GM12878 (cell line): ENCODE data around the gene SORBS2. TPM values are rescaled to one million over a fixed set of nuclear protein-coding genes. Genes with fewer than 3 reads are reported as not detected.

Experiments used
- ATAC-seq: fragments of 200-7000 bp; cut with Tn5 transposase; 3 replicates; pipeline ENCODE4 v1.9.1; 2020; ENCODE audit warnings: mild to moderate bottlenecking, moderate library complexity
- BruUV-seq: library from RNA; stranded (reverse); fragments of 400-500 nt; replicated peaks from 2 replicates; lab custom pipeline; 2021; lab: Mats Ljungman, UMichigan
- CTCF ChIA-PET: fragments of 300-600 bp; sonication (Branson Sonifier 250); formaldehyde crosslinking; extraction: SDS; loops from one replicate; lab custom pipeline; 2021; ENCODE audit warnings: inconsistent platforms; lab: Yijun Ruan, JAX
- POLR2A ChIA-PET: fragments of 350-600 bp; formaldehyde crosslinking; extraction: SDS; loops from one replicate; lab custom pipeline; 2021; ENCODE audit warnings: inconsistent platforms; lab: Charles Lee
- RAD21 ChIA-PET: fragments of 300-600 bp; sonication (Branson Sonifier 250); formaldehyde crosslinking; loops from one replicate; lab custom pipeline; 2023; ENCODE audit warnings: antibody characterized with exemption; ENCODE audit not compliant: unreplicated experiment; lab: Charles Lee
- SMC1A ChIA-PET: fragments of 300-600 bp; sonication (Branson Sonifier 250); formaldehyde crosslinking; loops from one replicate; lab custom pipeline; 2023; ENCODE audit not compliant: unreplicated experiment, uncharacterized antibody; lab: Charles Lee
- DNase-seq: peaks from one replicate; pipeline ENCODE4 v3.0.0-alpha.2; 2011; ENCODE audit warnings: low read depth, low spot score
- FAIRE-seq: peaks from 3 replicates; lab custom pipeline; 2011; peaks lifted over from hg19 to GRCh38; lab: Jason Lieb, UNC
- H2AFZ ChIP-seq: 2 replicates; pipeline ENCODE4 v1.6.0; 2011; ENCODE audit warnings: low read depth, low read length, control low read depth; ENCODE audit not compliant: control insufficient read depth
- H3K27ac ChIP-seq: 2 replicates; pipeline ENCODE4 v1.5.1; 2011; ENCODE audit warnings: control low read depth; ENCODE audit not compliant: control insufficient read depth, insufficient read depth
- H3K27me3 ChIP-seq, 2 experiments: replicated peaks in 1 of 2; 2 replicates each; pipeline versions ENCODE4 v1.6.0 to v1.6.1; 2011; ENCODE audit warnings: low read length in 1 of 2; ENCODE audit not compliant: control insufficient read depth in 2 of 2, insufficient read depth in 2 of 2
- H3K36me3 ChIP-seq, 2 experiments: 2 replicates each; pipeline ENCODE4 v1.5.1; 2011; ENCODE audit warnings: low read length in 1 of 2; ENCODE audit not compliant: control insufficient read depth in 2 of 2, insufficient read depth in 2 of 2
- H3K4me1 ChIP-seq: 2 replicates; pipeline ENCODE4 v1.6.1; 2011; ENCODE audit warnings: mild to moderate bottlenecking, low read length, moderate library complexity, mixed read lengths; ENCODE audit not compliant: control insufficient read depth, insufficient read depth
- H3K4me2 ChIP-seq: 2 replicates; pipeline ENCODE4 v1.6.0; 2011; ENCODE audit warnings: control low read depth; ENCODE audit not compliant: control insufficient read depth, insufficient read depth
- H3K4me3 ChIP-seq: fragments of 200-600 bp; sonication (generic); 2 replicates; pipeline ENCODE4 v1.5.1; 2016
- H3K79me2 ChIP-seq: 2 replicates; pipeline ENCODE4 v1.6.0; 2011; ENCODE audit warnings: low read length; ENCODE audit not compliant: control insufficient read depth, insufficient read depth
- H3K9ac ChIP-seq: 2 replicates; pipeline ENCODE4 v1.8.0; 2011; ENCODE audit warnings: low read length, control low read depth, mixed read lengths; ENCODE audit not compliant: control insufficient read depth, insufficient read depth
- H3K9me3 ChIP-seq: replicated peaks from 3 replicates; pipeline ENCODE4 v1.5.1; 2011; ENCODE audit warnings: mild to moderate bottlenecking, low read length; ENCODE audit not compliant: control insufficient read depth, insufficient read depth
- H4K20me1 ChIP-seq: 2 replicates; pipeline ENCODE4 v1.6.0; 2011; ENCODE audit not compliant: control insufficient read depth, insufficient read depth
- BACH1 ChIP-seq: fragments of 450-650 bp; IDR thresholded peaks from 2 replicates; pipeline ENCODE4 v1.6.1; 2017; ENCODE audit warnings: mild to moderate bottlenecking, borderline replicate concordance
- BHLHE40 ChIP-seq, 2 experiments: fragments of 450-650 bp in 1 of 2; IDR thresholded peaks; 2 replicates each; pipeline ENCODE4 v1.6.1; 2011 to 2017; ENCODE audit warnings: low read depth in 2 of 2, borderline replicate concordance in 1 of 2, improper control_type of control experiment in 1 of 2, low read length in 1 of 2, mild to moderate bottlenecking in 1 of 2
- IKZF2 ChIP-seq, 2 experiments: fragments of 450-650 bp; IDR thresholded peaks; 2 replicates each; pipeline ENCODE4 v1.6.1; 2017; ENCODE audit warnings: mild to moderate bottlenecking in 2 of 2, moderate library complexity in 2 of 2
- NFIC ChIP-seq: IDR thresholded peaks from 2 replicates; pipeline ENCODE4 v1.6.1; 2012; ENCODE audit warnings: low read depth, mild to moderate bottlenecking, inconsistent platforms, low read length, moderate library complexity
- POU2F2 ChIP-seq: IDR thresholded peaks from 3 replicates; pipeline ENCODE4 v1.6.1; 2011; ENCODE audit warnings: low read depth, mild to moderate bottlenecking, low read length, borderline replicate concordance
- SPI1 ChIP-seq: IDR thresholded peaks from 2 replicates; pipeline ENCODE4 v1.6.1; 2011; ENCODE audit warnings: low read depth, mild to moderate bottlenecking, low read length, moderate library complexity, borderline replicate concordance; ENCODE audit not compliant: insufficient read depth
- WGBS: methylation state at CpG from one replicate; pipeline ENCODE4 v1.1.6; 2016; ENCODE audit warnings: low lambda C conversion rate; ENCODE audit not compliant: insufficient replicate concordance, insufficient coverage; ENCODE audit errors: missing lambda C conversion rate; 5-methylcytosine and 5-hydroxymethylcytosine counted together
- in situ Hi-C: fragments of 300-500 bp; cut with MboI; formaldehyde crosslinking; loops from 9 replicates; pipeline ENCODE4 v1.14.3; 2018; ENCODE audit warnings: mixed read lengths
- intact Hi-C: fragments of 100-400 bp; cut with micrococcal nuclease; formaldehyde crosslinking; loops from one replicate; pipeline ENCODE4 v1.14.2; 2022; ENCODE audit not compliant: unreplicated experiment
- polyA plus RNA-seq, 11 experiments: library from polyadenylated mRNA; depleted of rRNA in 4 of 11; unstranded in 6 of 11; stranded (reverse) in 5 of 11; fragments of >200 nt; fragmentation: Nextera tagmentation in 4 of 11; fragmentation: Illumina TruSeq in 1 of 11; extraction: Ambion mirVana in 4 of 11; extraction: Trizol in 1 of 11; gene quantifications; 1 replicate in 1 of 11; 2 replicates in 10 of 11; pipeline versions ENCODE4 v1.2.1 to v1.2.3, GENCODE V29; 2011 to 2016; ENCODE audit warnings: inconsistent platforms in 2 of 11, missing spikeins in 2 of 11, low read depth in 1 of 11
- total RNA-seq, 4 experiments: library from RNA; depleted of rRNA in 3 of 4; stranded (reverse); fragments of >200 nt in 3 of 4; fragmentation: Illumina TruSeq in 1 of 4; extraction: Trizol in 1 of 4; gene quantifications; 2 replicates each; pipeline versions ENCODE4 v1.2.1 to v1.2.3, GENCODE V29; 2013 to 2021

SORBS2 gene
- total and polyA plus RNA-seq, 10 of the 15 experiments (the other 5 are each of a cell fraction or from before 2014, with no cell fraction given), result 0.06 to 3.0 (median 0.79) TPM

DNA sequence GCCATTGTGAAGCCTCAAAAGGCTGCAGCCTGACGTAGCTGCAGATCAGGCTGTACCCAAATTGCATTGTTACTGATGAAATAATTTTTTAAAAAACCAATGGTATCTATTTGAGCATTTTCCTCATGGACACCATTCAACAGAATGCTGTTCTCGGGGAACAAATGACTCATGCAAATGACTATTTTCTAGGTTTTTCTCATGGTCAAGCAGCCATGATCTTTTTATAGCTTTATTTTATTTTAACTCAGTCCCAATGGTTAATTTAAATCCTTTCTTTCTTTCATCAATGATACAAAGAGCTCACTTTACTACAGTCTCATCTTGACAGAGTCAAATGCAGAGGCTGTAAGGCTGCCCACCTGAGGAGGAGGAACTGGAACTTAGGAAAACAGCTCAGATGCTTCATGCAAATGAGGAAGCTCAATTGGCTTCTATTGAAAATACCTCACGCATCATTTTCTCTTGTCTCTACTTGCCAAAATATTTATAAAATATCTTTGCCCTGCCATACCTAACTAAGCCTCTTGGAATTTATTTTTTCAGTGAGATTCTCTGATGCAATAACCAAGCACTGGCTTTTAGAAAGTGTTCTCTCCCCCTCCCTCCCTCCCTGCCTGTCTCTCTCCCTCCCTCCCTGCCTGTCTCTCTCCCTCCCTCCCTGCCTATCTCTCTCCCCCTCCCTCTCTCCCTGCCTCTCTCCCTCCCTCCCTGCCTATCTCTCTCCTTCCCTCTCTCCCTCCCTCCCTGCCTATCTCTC, 81.0 kb downstream of the SORBS2 start:
- Histone ChIP-seq H3K36me3 (no peaks in the 10 kb centered on the region), H3K9ac (no peak overlapping the region), H3K9me3 (peaks cover 3% of the 10 kb centered on the region; the same call in 2 of the 3 replicates), H3K27me3 (no peaks in the 10 kb centered on the region), H3K79me2 (no peaks in the 10 kb centered on the region), H2AFZ (no peak overlapping the region), H3K4me2 (peak overlapping the region; percentile 65), H3K4me3 (no peak overlapping the region), H3K27ac (peak overlapping the region; percentile 38; the same call in 1 of the 2 replicates), H3K4me1 (peaks cover 34% of the 10 kb centered on the region), H4K20me1 (no peaks in the 10 kb centered on the region)
- RAD21 ChIA-PET, result interaction anchor here (0.9 kb wide), 1 partner anchor 13 kb away, joined by 3 read pairs; no protein-coding TSS in a partner anchor
- POLR2A ChIA-PET, result no interaction called here
- FAIRE-seq, result no peak
- BruUV-seq, result no TSS peak
- SMC1A ChIA-PET, result interaction anchor here (0.8 to 0.9 kb wide), 2 partner anchors 8 to 12 kb away, joined by 3 read pairs; no protein-coding TSS in a partner anchor
- CTCF ChIA-PET, result interaction anchor here (0.7 kb wide), 1 partner anchor 8 kb away, joined by 3 read pairs; no protein-coding TSS in a partner anchor
- no peak for DNase-seq
- no peak for TF ChIP-seq IKZF2 (IDR thresholded peaks at IDR 0.05)
- TF ChIP-seq NFIC, result no peak
- TF ChIP-seq POU2F2, result peak; percentile 43; the same call in 1 of the 3 replicates
- TF ChIP-seq SPI1, result peak; percentile 76; the same call in 1 of the 2 replicates
- in situ Hi-C loops, result no loop called here
- 32% methylated on average over 3 of the region's 3 CpGs for WGBS
- intact Hi-C loops, result no loop called here
- ATAC-seq, result peak; percentile 63

DNA sequence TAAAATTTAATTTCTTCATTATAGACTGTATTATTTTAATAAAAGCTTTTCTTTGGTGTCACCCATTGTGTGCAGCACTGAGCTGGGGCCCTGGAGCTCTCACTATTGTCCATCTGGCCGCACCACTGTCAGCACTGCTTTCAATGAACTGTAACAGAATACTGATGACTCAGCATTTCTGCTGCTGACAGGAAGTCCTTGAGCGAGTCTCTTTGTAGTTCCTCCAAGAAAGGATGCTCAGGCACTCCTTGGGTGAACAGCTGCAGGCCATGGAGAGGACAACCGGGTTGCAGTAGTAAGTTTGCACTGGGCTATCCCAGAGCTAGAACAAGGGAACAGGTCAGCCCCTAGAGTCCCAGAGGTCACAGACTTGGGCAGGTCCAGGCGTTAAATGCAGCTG, 81.6 kb downstream of the SORBS2 start:
- intact Hi-C loops, result no loop called here
- BruUV-seq, result no TSS peak

More for the DNA sequence above, 81.6 kb downstream of the SORBS2 start:
- no peak for DNase-seq
- Histone ChIP-seq H3K27ac (peak overlapping the region; percentile 38; the same call in 1 of the 2 replicates), H3K36me3 (no peaks in the 10 kb centered on the region), H3K9ac (no peak overlapping the region), H3K79me2 (no peaks in the 10 kb centered on the region), H3K4me2 (peak overlapping the region; percentile 65), H3K4me3 (no peak overlapping the region), H2AFZ (no peak overlapping the region), H4K20me1 (no peaks in the 10 kb centered on the region), H3K4me1 (peaks cover 34% of the 10 kb centered on the region), H3K27me3 (no peaks in the 10 kb centered on the region), H3K9me3 (peaks cover 3% of the 10 kb centered on the region; the same call in 2 of the 3 replicates)
- 24% methylated on average over 4 of the region's 4 CpGs for WGBS
- RAD21 ChIA-PET, result interaction anchor here (0.9 kb wide), 1 partner anchor 14 kb away, joined by 3 read pairs; no protein-coding TSS in a partner anchor
- peak; percentile 65 for ATAC-seq
- POLR2A ChIA-PET, result no interaction called here
- TF ChIP-seq BACH1, result peak; percentile 71
- no peak for TF ChIP-seq BHLHE40 (IDR thresholded peaks at IDR 0.05; ENCODE audit: borderline replicate concordance in 1 of 2, low read depth in 2 of 2, low read length in 1 of 2)
- CTCF ChIA-PET, result interaction anchor here (0.7 kb wide), 1 partner anchor 8 kb away, joined by 3 read pairs; no protein-coding TSS in a partner anchor
- SMC1A ChIA-PET, result interaction anchor here (0.8 kb wide), 1 partner anchor 11 kb away, joined by 3 read pairs; no protein-coding TSS in a partner anchor
- FAIRE-seq, result no peak
- in situ Hi-C loops, result no loop called here
